ENCODE data around the gene MAGI1. TPM values are rescaled to one million over a fixed set of nuclear protein-coding genes. Genes with fewer than 3 reads are reported as not detected.

Gene MAGI1
- polyA plus RNA-seq, 1 of the 3 experiments (the other 2 are of a cell fraction) = 10.3 TPM

DNA sequence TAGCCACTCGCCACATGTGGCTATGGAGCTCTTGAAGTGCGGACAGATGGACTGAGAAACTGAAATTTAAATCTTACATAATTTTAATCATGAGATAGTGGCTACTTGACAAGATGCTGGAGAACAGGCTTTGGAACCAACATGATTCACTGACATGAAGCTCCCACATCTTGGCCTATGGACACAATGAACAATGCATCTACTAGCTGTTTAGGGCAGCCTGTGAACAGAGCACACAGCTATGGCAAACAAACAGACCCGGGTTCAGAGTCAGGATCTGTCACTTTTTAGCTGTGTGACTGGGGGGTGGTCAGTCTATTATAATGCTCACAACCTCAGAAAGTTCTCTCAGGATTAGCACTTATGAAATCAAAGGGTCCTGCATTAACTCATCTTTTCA lies 616.6 kb downstream of the MAGI1 start (continued):
- TF ChIP-seq, protein P1, sequence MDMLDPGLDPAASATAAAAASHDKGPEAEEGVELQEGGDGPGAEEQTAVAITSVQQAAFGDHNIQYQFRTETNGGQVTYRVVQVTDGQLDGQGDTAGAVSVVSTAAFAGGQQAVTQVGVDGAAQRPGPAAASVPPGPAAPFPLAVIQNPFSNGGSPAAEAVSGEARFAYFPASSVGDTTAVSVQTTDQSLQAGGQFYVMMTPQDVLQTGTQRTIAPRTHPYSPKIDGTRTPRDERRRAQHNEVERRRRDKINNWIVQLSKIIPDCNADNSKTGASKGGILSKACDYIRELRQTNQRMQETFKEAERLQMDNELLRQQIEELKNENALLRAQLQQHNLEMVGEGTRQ (IDR thresholded peaks at IDR 0.05; ENCODE audit: borderline replicate concordance, low read depth, low read length) = no peak
- TF ChIP-seq MXI1 (IDR thresholded peaks at IDR 0.05; ENCODE audit: low read depth, low read length) = no peak
- no peak for TF ChIP-seq SIN3A (IDR thresholded peaks at IDR 0.05; ENCODE audit: borderline replicate concordance, low read depth, low read length)

DNA sequence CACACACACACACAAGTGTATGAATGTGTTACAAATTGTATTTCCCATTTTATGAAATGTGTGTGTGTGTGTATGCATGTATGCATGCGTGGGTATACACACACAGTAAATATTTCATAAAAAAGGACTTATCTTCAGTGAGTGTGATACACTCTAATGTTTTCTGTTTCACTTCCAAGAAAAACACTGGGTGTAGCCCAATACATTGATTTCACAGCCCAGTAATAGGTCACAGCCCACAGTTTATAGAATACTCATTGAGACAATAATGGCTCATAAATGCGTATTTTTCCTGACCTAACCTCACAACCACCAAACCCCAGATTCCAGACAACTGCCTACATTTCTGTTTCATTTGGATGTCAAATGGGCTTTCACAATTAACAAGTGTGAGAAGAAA lies 619.5 kb downstream of the MAGI1 start:
- Histone ChIP-seq H3K36me3 (replicated peaks in 1 of 2; ENCODE audit: control insufficient read depth in 1 of 2, insufficient read depth in 2 of 2, low read length in 1 of 2) (peaks cover 4 to 6% of the 10 kb centered on the region in 2 experiments), H3K4me3 (ENCODE audit: low read depth in 2 of 2, low read length in 1 of 2) (no peak overlapping the region), H3K27ac (ENCODE audit: low read depth in 2 of 2, low read length in 1 of 2) (no peak overlapping the region), H3K9me3 (no peaks in the 10 kb centered on the region), H3K27me3 (ENCODE audit: insufficient read depth) (no peaks in the 10 kb centered on the region), H3K79me2 (ENCODE audit: insufficient read depth) (no peaks in the 10 kb centered on the region), H3K9me2 (no peaks in the 10 kb centered on the region), H3K4me1 (ENCODE audit: control insufficient read depth in 1 of 2, insufficient read depth in 2 of 2, low read depth in 1 of 2, low read length in 1 of 2) (peaks cover 0 to 2% of the 10 kb centered on the region in 2 experiments; a peak in 2 of 4 replicates), H3K4me2 (no peak overlapping the region), H2AFZ (ENCODE audit: low read depth) (no peak overlapping the region), H3K9ac (no peak overlapping the region), H3F3A (replicated peaks; ENCODE audit: insufficient read depth) (no peaks in the 10 kb centered on the region), H4K20me1 (ENCODE audit: insufficient read depth) (no peaks in the 10 kb centered on the region)
- 98% methylated on average over 2 of the region's 2 CpGs for WGBS (ENCODE audit: low lambda C conversion rate)
- ChIA-PET POLR2A (no interaction called here), CTCF (no interaction called here)
- TF ChIP-seq POLR2AphosphoS5 (IDR thresholded peaks at IDR 0.05; ENCODE audit: low read depth, low read length) (no peak), FOXJ3 (CRISPR knock-in tag; IDR thresholded peaks at IDR 0.05) (no peak), FOXM1 (IDR thresholded peaks at IDR 0.05; ENCODE audit: low read depth) (no peak), RAD21 (IDR thresholded peaks at IDR 0.05; ENCODE audit: low read length) (no peak), RCOR1 (IDR thresholded peaks at IDR 0.05; ENCODE audit: low read length) (no peak), MEF2A (IDR thresholded peaks at IDR 0.05; ENCODE audit: borderline replicate concordance, low read depth) (no peak), RFX5 (IDR thresholded peaks at IDR 0.05; ENCODE audit: low read length) (no peak), TCF12 (IDR thresholded peaks at IDR 0.05) (no peak)
- TF ChIP-seq, protein P2, sequence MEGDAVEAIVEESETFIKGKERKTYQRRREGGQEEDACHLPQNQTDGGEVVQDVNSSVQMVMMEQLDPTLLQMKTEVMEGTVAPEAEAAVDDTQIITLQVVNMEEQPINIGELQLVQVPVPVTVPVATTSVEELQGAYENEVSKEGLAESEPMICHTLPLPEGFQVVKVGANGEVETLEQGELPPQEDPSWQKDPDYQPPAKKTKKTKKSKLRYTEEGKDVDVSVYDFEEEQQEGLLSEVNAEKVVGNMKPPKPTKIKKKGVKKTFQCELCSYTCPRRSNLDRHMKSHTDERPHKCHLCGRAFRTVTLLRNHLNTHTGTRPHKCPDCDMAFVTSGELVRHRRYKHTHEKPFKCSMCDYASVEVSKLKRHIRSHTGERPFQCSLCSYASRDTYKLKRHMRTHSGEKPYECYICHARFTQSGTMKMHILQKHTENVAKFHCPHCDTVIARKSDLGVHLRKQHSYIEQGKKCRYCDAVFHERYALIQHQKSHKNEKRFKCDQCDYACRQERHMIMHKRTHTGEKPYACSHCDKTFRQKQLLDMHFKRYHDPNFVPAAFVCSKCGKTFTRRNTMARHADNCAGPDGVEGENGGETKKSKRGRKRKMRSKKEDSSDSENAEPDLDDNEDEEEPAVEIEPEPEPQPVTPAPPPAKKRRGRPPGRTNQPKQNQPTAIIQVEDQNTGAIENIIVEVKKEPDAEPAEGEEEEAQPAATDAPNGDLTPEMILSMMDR (IDR thresholded peaks at IDR 0.05) = no peak
- TF ChIP-seq, protein P3, sequence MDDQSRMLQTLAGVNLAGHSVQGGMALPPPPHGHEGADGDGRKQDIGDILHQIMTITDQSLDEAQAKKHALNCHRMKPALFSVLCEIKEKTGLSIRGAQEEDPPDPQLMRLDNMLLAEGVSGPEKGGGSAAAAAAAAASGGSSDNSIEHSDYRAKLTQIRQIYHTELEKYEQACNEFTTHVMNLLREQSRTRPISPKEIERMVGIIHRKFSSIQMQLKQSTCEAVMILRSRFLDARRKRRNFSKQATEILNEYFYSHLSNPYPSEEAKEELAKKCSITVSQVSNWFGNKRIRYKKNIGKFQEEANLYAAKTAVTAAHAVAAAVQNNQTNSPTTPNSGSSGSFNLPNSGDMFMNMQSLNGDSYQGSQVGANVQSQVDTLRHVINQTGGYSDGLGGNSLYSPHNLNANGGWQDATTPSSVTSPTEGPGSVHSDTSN (IDR thresholded peaks at IDR 0.05) = no peak
- TF ChIP-seq, protein P1 (IDR thresholded peaks at IDR 0.05; ENCODE audit: borderline replicate concordance, low read depth, low read length) = no peak
- TF ChIP-seq, protein P4, sequence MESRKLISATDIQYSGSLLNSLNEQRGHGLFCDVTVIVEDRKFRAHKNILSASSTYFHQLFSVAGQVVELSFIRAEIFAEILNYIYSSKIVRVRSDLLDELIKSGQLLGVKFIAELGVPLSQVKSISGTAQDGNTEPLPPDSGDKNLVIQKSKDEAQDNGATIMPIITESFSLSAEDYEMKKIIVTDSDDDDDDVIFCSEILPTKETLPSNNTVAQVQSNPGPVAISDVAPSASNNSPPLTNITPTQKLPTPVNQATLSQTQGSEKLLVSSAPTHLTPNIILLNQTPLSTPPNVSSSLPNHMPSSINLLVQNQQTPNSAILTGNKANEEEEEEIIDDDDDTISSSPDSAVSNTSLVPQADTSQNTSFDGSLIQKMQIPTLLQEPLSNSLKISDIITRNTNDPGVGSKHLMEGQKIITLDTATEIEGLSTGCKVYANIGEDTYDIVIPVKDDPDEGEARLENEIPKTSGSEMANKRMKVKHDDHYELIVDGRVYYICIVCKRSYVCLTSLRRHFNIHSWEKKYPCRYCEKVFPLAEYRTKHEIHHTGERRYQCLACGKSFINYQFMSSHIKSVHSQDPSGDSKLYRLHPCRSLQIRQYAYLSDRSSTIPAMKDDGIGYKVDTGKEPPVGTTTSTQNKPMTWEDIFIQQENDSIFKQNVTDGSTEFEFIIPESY (IDR thresholded peaks at IDR 0.05; ENCODE audit: borderline replicate concordance, low read depth) = no peak
- DNase-seq = no peak

Measured in SK-N-SH (cell line).